ENCODE data around the gene NUP93. TPM values are rescaled to one million over a fixed set of nuclear protein-coding genes. Genes with fewer than 3 reads are reported as not detected.

Gene NUP93
- total RNA-seq, 1 experiment from 2014 or later = 165 TPM

DNA sequence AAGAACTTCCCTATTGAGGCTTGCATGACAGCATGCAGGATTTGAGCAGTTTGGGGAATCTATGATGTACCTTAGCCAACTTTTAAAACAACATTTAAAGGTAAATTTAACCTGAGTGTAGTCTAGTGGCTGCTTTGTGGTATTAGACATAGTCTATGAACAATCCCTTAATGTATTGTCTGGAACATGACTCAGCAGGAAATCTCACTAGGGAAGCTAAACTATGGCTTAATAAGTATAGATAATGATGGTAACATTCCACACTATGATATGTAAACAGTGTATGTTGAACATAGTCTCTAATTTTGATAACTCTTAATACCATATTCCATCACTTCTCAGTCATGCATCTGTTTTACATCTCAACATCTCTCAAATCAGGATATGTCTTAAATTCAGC, 83.0 kb downstream of the NUP93 start:
- no peak overlapping the region for H3K9ac ChIP-seq (ENCODE audit: extremely low read depth, insufficient read length, low read length)
- no peaks in the 10 kb centered on the region for H3K9me3 Mint-ChIP-seq
- H3T11ph ChIP-seq (ENCODE audit: low read length) = no peak overlapping the region
- no peak overlapping the region for H2BK12ac ChIP-seq (ENCODE audit: insufficient read length, low read depth, low read length)
- H2BK120ac ChIP-seq (ENCODE audit: low read depth, low read length, poor library complexity, severe bottlenecking) = no peak overlapping the region
- no peak overlapping the region for H2BK20ac ChIP-seq (ENCODE audit: low read depth, low read length, poor library complexity, severe bottlenecking)
- no peaks in the 10 kb centered on the region for H3K79me2 ChIP-seq (ENCODE audit: insufficient read depth, low read length)
- no peak overlapping the region for H3K18ac ChIP-seq (ENCODE audit: insufficient read length, low read depth, low read length)
- no peak overlapping the region for H3K23ac ChIP-seq (ENCODE audit: insufficient read length, low read depth, low read length)
- no peaks in the 10 kb centered on the region for H3K27me3 ChIP-seq (ENCODE audit: insufficient read depth, low read length)
- H4K5ac ChIP-seq (ENCODE audit: insufficient read length, low read depth, low read length) = no peak overlapping the region
- no peak overlapping the region for H2BK15ac ChIP-seq (ENCODE audit: low read depth, low read length)
- H3K14ac ChIP-seq (ENCODE audit: insufficient read depth, low read length) = no peak overlapping the region
- H4K20me1 ChIP-seq (ENCODE audit: control insufficient read depth, insufficient read depth, insufficient read length) = no peaks in the 10 kb centered on the region
- DNase-seq = no peak
- no peak overlapping the region for H4K8ac ChIP-seq (replicated peaks; ENCODE audit: insufficient read length, low read depth, low read length)
- no peak overlapping the region for H2AK5ac ChIP-seq (ENCODE audit: insufficient read length, low read length)
- H3K4me1 Mint-ChIP-seq = 0 out of 4 replicates have a peak, but pooled peaks cover 0 to 2% of the 10 kb centered on the region in 2 experiments
- H3K27ac Mint-ChIP-seq = no peak overlapping the region; a peak in 1 of 7 replicates
- H3K4me2 ChIP-seq (ENCODE audit: insufficient read depth, insufficient read length, low read length) = no peak overlapping the region
- H3K9me3 ChIP-seq (ENCODE audit: control insufficient read depth, low read depth, low read length) = no peaks in the 10 kb centered on the region
- H3K56ac ChIP-seq (ENCODE audit: insufficient read length, low read depth, low read length) = no peak overlapping the region
- H3K4me3 Mint-ChIP-seq = no peak overlapping the region
- H2AFZ ChIP-seq (ENCODE audit: low read length) = no peak overlapping the region
- no peak overlapping the region for H3K4ac ChIP-seq (ENCODE audit: low read depth, low read length)
- no peaks in the 10 kb centered on the region for H3K27me3 Mint-ChIP-seq (ENCODE audit: low read depth)
- H2BK5ac ChIP-seq (ENCODE audit: insufficient read length, low read length) = no peak overlapping the region
- no peak overlapping the region for H3K27ac ChIP-seq (ENCODE audit: insufficient read length, low read depth, low read length)
- no peaks in the 10 kb centered on the region for H3K23me2 ChIP-seq (ENCODE audit: insufficient read length, low read depth, low read length, poor library complexity, severe bottlenecking)
- H3K36me3 Mint-ChIP-seq (ENCODE audit: insufficient read depth in 1 of 3, low read depth in 3 of 3) = peaks cover 0 to 4% (median 1%) of the 10 kb centered on the region in 3 experiments; a peak in 5 of 7 replicates
- H3K79me1 ChIP-seq (ENCODE audit: insufficient read depth, low read depth, low read length, poor library complexity, severe bottlenecking) = no peaks in the 10 kb centered on the region
- no peak overlapping the region for H4K91ac ChIP-seq (ENCODE audit: insufficient read length, low read depth, low read length)
- TF ChIP-seq, protein P1, sequence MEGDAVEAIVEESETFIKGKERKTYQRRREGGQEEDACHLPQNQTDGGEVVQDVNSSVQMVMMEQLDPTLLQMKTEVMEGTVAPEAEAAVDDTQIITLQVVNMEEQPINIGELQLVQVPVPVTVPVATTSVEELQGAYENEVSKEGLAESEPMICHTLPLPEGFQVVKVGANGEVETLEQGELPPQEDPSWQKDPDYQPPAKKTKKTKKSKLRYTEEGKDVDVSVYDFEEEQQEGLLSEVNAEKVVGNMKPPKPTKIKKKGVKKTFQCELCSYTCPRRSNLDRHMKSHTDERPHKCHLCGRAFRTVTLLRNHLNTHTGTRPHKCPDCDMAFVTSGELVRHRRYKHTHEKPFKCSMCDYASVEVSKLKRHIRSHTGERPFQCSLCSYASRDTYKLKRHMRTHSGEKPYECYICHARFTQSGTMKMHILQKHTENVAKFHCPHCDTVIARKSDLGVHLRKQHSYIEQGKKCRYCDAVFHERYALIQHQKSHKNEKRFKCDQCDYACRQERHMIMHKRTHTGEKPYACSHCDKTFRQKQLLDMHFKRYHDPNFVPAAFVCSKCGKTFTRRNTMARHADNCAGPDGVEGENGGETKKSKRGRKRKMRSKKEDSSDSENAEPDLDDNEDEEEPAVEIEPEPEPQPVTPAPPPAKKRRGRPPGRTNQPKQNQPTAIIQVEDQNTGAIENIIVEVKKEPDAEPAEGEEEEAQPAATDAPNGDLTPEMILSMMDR (conservative IDR thresholded peaks at IDR 0.05) = no peak
- H3K4me1 ChIP-seq (ENCODE audit: insufficient read depth, low read length) = no peaks in the 10 kb centered on the region

All from H9 (cell line).